IMR-90 (cell line): Measurements from ENCODE around the gene STIL.

ENCODE experiments used
- CEBPB ChIP-seq: IDR thresholded peaks from 2 replicates; pipeline ENCODE4 v1.6.1; 2012; ENCODE audit warnings: low read depth, low read length, improper control_type of control experiment
- MAFK ChIP-seq: IDR thresholded peaks from 2 replicates; pipeline ENCODE4 v1.6.1; 2012; ENCODE audit warnings: low read depth, low read length, improper control_type of control experiment
- MAZ ChIP-seq: IDR thresholded peaks from 2 replicates; pipeline ENCODE4 v1.6.1; 2012; ENCODE audit warnings: low read depth, mild to moderate bottlenecking, low read length, improper control_type of control experiment, moderate library complexity, borderline replicate concordance
- MXI1 ChIP-seq: IDR thresholded peaks from 2 replicates; pipeline ENCODE4 v1.6.1; 2012; ENCODE audit warnings: low read depth, mild to moderate bottlenecking, low read length, moderate library complexity, borderline replicate concordance
- POLR2A ChIP-seq: IDR thresholded peaks from 2 replicates; pipeline ENCODE4 v1.6.1; 2012; ENCODE audit warnings: mild to moderate bottlenecking, low read depth, low read length
- RAD21 ChIP-seq: IDR thresholded peaks from 2 replicates; pipeline ENCODE4 v1.6.1; 2012; ENCODE audit warnings: low read length, improper control_type of control experiment
- RFX5 ChIP-seq: IDR thresholded peaks from 2 replicates; pipeline ENCODE4 v1.8.0; 2012; ENCODE audit warnings: low read depth, mild to moderate bottlenecking, low read length, moderate library complexity
- SMC3 ChIP-seq: fragments of 150-350 bp; IDR thresholded peaks from 2 replicates; pipeline ENCODE4 v1.6.1; 2016; ENCODE audit warnings: low read depth, mild to moderate bottlenecking, antibody characterized with exemption, low read length, moderate library complexity
- USF2 ChIP-seq: fragments of 150-350 bp; IDR thresholded peaks from 2 replicates; pipeline ENCODE4 v1.6.1; 2017; ENCODE audit warnings: mild to moderate bottlenecking, antibody characterized with exemption, low read length, low read depth
- TF ChIP-seq, protein P1 (sequence below): conservative IDR thresholded peaks from 2 replicates; pipeline ENCODE4 v1.5.1; 2012; ENCODE audit warnings: mild to moderate bottlenecking, low read depth, low read length, improper control_type of control experiment
- TF ChIP-seq, protein P2 (sequence below): fragments of 150-350 bp; IDR thresholded peaks from 2 replicates; pipeline ENCODE4 v1.6.1; 2016; ENCODE audit warnings: low read depth, mild to moderate bottlenecking, low read length, moderate library complexity, borderline replicate concordance

DNA sequence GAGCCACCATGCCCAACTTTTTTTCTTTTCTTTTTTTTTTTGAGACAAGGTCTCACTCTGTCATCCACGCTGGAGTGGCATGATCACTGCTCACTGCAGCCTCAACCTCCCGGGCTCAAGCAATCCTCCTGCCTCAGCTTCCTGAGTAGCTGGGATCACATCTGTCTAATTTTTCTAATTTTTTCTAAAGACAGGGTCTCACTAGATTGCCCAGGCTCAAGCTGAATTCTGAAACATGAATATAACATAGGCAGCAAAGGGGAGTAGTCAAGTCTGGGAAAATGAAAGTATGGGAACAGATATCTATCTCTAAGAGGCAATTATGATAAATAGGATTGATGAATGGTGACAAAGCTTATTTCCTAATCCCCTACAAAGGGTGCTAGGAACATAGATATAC, 12.3 kb upstream of the STIL start:
- TF ChIP-seq RFX5, result no peak
- TF ChIP-seq, protein P1, sequence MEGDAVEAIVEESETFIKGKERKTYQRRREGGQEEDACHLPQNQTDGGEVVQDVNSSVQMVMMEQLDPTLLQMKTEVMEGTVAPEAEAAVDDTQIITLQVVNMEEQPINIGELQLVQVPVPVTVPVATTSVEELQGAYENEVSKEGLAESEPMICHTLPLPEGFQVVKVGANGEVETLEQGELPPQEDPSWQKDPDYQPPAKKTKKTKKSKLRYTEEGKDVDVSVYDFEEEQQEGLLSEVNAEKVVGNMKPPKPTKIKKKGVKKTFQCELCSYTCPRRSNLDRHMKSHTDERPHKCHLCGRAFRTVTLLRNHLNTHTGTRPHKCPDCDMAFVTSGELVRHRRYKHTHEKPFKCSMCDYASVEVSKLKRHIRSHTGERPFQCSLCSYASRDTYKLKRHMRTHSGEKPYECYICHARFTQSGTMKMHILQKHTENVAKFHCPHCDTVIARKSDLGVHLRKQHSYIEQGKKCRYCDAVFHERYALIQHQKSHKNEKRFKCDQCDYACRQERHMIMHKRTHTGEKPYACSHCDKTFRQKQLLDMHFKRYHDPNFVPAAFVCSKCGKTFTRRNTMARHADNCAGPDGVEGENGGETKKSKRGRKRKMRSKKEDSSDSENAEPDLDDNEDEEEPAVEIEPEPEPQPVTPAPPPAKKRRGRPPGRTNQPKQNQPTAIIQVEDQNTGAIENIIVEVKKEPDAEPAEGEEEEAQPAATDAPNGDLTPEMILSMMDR, result no peak
- no peak for TF ChIP-seq MXI1
- no peak for TF ChIP-seq POLR2A
- no peak for TF ChIP-seq CEBPB
- no peak for TF ChIP-seq MAFK
- TF ChIP-seq MAZ, result no peak
- no peak for TF ChIP-seq RAD21
- TF ChIP-seq, protein P2, sequence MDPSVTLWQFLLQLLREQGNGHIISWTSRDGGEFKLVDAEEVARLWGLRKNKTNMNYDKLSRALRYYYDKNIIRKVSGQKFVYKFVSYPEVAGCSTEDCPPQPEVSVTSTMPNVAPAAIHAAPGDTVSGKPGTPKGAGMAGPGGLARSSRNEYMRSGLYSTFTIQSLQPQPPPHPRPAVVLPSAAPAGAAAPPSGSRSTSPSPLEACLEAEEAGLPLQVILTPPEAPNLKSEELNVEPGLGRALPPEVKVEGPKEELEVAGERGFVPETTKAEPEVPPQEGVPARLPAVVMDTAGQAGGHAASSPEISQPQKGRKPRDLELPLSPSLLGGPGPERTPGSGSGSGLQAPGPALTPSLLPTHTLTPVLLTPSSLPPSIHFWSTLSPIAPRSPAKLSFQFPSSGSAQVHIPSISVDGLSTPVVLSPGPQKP, result no peak
- no peak for TF ChIP-seq SMC3
- no peak for TF ChIP-seq USF2
